Neuronal stem cell (in vitro differentiated cells): ENCODE data around the gene AMIGO3. TPM values are rescaled to one million over a fixed set of nuclear protein-coding genes. Genes with fewer than 3 reads are reported as not detected.

Experiments used
- DNase-seq: peaks from one replicate; pipeline ENCODE4 v3.0.0-alpha.2; 2013; ENCODE audit warnings: low spot score
- H2AFZ ChIP-seq: one replicate; pipeline ENCODE4 v1.6.1; 2013; ENCODE audit warnings: mild to moderate bottlenecking, low read length, inconsistent platforms
- H2AK5ac ChIP-seq: 2 replicates; pipeline ENCODE4 v1.6.1; 2013; ENCODE audit warnings: low read depth, mild to moderate bottlenecking, inconsistent platforms, low read length, moderate library complexity, mixed read lengths
- H2BK120ac ChIP-seq: 2 replicates; pipeline ENCODE4 v1.6.1; 2013; ENCODE audit warnings: low read depth, mild to moderate bottlenecking, inconsistent platforms, low read length, moderate library complexity, mixed read lengths
- H2BK12ac ChIP-seq: one replicate; pipeline ENCODE4 v1.6.1; 2013; ENCODE audit warnings: low read length, inconsistent platforms
- H2BK15ac ChIP-seq: 2 replicates; pipeline ENCODE4 v1.6.1; 2013; ENCODE audit warnings: mild to moderate bottlenecking, low read length, inconsistent platforms, mixed read lengths
- H2BK5ac ChIP-seq: one replicate; pipeline ENCODE4 v1.6.1; 2013; ENCODE audit warnings: inconsistent platforms, mild to moderate bottlenecking, low read length, moderate library complexity
- H3K14ac ChIP-seq: one replicate; pipeline ENCODE4 v1.6.1; 2013; ENCODE audit warnings: low read length, inconsistent platforms
- H3K18ac ChIP-seq: 2 replicates; pipeline ENCODE4 v1.6.1; 2013; ENCODE audit warnings: low read length, inconsistent platforms
- H3K23ac ChIP-seq: 2 replicates; pipeline ENCODE4 v1.6.1; 2013; ENCODE audit warnings: low read depth, mild to moderate bottlenecking, mixed read lengths, low read length, inconsistent platforms; ENCODE audit not compliant: poor library complexity
- H3K27ac ChIP-seq: replicated peaks from 3 replicates; pipeline ENCODE4 v1.5.1; 2013; ENCODE audit warnings: low read length, inconsistent platforms
- H3K27me3 ChIP-seq, 3 experiments: 2 replicates each; pipeline ENCODE4 v1.6.1; 2013; ENCODE audit warnings: low read length in 3 of 3, mild to moderate bottlenecking in 2 of 3, inconsistent platforms in 1 of 3, low read depth in 1 of 3, mixed read lengths in 1 of 3, moderate library complexity in 1 of 3; ENCODE audit not compliant: control insufficient read depth in 3 of 3, insufficient read depth in 3 of 3
- H3K36me3 ChIP-seq, 2 donors: replicated peaks in 1 of 2; 2 replicates each; pipeline ENCODE4 v1.6.1; 2013; ENCODE audit warnings: low read length in 2 of 2; ENCODE audit not compliant: control insufficient read depth in 2 of 2, insufficient read depth in 2 of 2
- H3K4ac ChIP-seq: 2 replicates; pipeline ENCODE4 v1.6.1; 2013; ENCODE audit warnings: inconsistent platforms, mild to moderate bottlenecking, low read length, moderate library complexity
- H3K4me1 ChIP-seq, 2 donors: 1 replicate in 1 of 2; 2 replicates in 1 of 2; pipeline ENCODE4 v1.6.1; 2013; ENCODE audit warnings: low read length in 2 of 2, low read depth in 1 of 2; ENCODE audit not compliant: control insufficient read depth in 2 of 2, insufficient read depth in 1 of 2
- H3K4me2 ChIP-seq: one replicate; pipeline ENCODE4 v1.6.1; 2013; ENCODE audit warnings: mild to moderate bottlenecking, low read length, inconsistent platforms; ENCODE audit not compliant: insufficient read depth, poor library complexity, severe bottlenecking
- H3K4me3 ChIP-seq, 2 donors: 2 replicates each; pipeline ENCODE4 v1.5.1; 2013; ENCODE audit warnings: low read length in 2 of 2, mild to moderate bottlenecking in 2 of 2, inconsistent platforms in 1 of 2, moderate library complexity in 1 of 2
- H3K79me1 ChIP-seq: one replicate; pipeline ENCODE4 v1.6.1; 2013; ENCODE audit warnings: low read depth, mild to moderate bottlenecking, inconsistent platforms, low read length, moderate library complexity
- H3K9ac ChIP-seq: one replicate; pipeline ENCODE4 v1.6.1; 2013; ENCODE audit warnings: mild to moderate bottlenecking, low read depth, low read length, inconsistent platforms; ENCODE audit not compliant: poor library complexity
- H3K9me3 ChIP-seq, 2 donors: replicated peaks in 1 of 2; 2 replicates each; pipeline versions ENCODE3 to v1.6.1; 2013; ENCODE audit warnings: low read length in 2 of 2, mild to moderate bottlenecking in 2 of 2, inconsistent platforms in 1 of 2, low read depth in 1 of 2, mixed read lengths in 1 of 2, moderate library complexity in 1 of 2; ENCODE audit not compliant: control insufficient read depth in 2 of 2, insufficient read depth in 1 of 2
- H4K8ac ChIP-seq: one replicate; pipeline ENCODE4 v1.6.1; 2013; ENCODE audit warnings: low read depth, mild to moderate bottlenecking, inconsistent platforms, low read length, moderate library complexity
- H4K91ac ChIP-seq: one replicate; pipeline ENCODE4 v1.6.1; 2013; ENCODE audit warnings: low read length, low read depth, mild to moderate bottlenecking, inconsistent platforms; ENCODE audit not compliant: poor library complexity
- WGBS, 2 donors: extraction: QIAGEN DNeasy Blood & Tissue Kit; methylation state at CpG; one replicate each; pipeline ENCODE4 v1.1.7; 2013; ENCODE audit warnings: missing lambda C conversion rate in 2 of 2, mixed read lengths in 1 of 2; ENCODE audit not compliant: insufficient read length in 2 of 2, insufficient replicate concordance in 1 of 2; ENCODE audit errors: extremely low coverage in 2 of 2; 5-methylcytosine and 5-hydroxymethylcytosine counted together
- small RNA-seq: library from polyadenylated mRNA; stranded (forward); fragments of <200 nt; extraction: miRNeasy Mini kit (QIAGEN cat#:217004); gene quantifications from one replicate; pipeline ENCODE3, GENCODE V24; 2013; ENCODE audit not compliant: insufficient read depth

The AMIGO3 gene

DNA sequence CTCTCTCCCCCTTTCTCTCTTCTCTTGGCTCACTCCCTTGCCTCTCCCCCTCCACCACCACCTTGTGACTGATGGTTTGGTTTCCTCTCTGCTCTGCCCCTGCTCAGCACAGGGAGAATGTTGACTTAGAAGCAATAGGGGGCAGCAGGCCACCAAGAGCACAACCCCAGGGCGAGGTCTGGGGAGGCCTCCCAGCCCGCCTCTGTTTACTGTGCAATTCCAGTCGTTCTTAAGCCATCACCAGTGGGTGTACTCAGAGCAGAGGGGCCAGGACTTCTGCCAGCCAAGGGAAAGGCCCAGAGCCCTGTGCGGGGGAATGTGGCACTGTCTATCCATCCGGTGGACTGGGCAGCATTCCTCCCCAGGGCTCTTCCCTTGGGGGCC is 51.1 kb downstream of the AMIGO3 start:
- Histone ChIP-seq H3K27ac (no peak overlapping the region), H3K79me1 (peaks cover 4% of the 10 kb centered on the region), H2BK120ac (no peak overlapping the region), H4K8ac (no peak overlapping the region), H3K4me1 (peaks cover 2 to 4% of the 10 kb centered on the region in 2 donors), H3K9ac (no peak overlapping the region), H4K91ac (no peak overlapping the region), H3K18ac (no peak overlapping the region), H2BK5ac (no peak overlapping the region), H3K23ac (no peak overlapping the region), H2BK12ac (no peak overlapping the region), H3K4ac (no peak overlapping the region), H2BK15ac (no peak overlapping the region), H2AK5ac (peak overlapping the region; percentile 58), H3K4me2 (no peak overlapping the region), H3K27me3 (no peaks in the 10 kb centered on the region), H3K36me3 (no peaks in the 10 kb centered on the region), H3K14ac (no peak overlapping the region), H3K9me3 (no peaks in the 10 kb centered on the region), H2AFZ (no peak overlapping the region), H3K4me3 (no peak overlapping the region)
- no CpG with 5 or more reads among the region's 5 CpGs for WGBS, 2 donors
- no peak for DNase-seq

- Histone ChIP-seq H2BK120ac (no peak overlapping the region), H2AFZ (no peak overlapping the region), H3K9ac (peak overlapping the region; percentile 9), H3K4me2 (no peak overlapping the region), H3K36me3 (no peaks in the 10 kb centered on the region), H3K4me1 (peaks cover 0 to 2% of the 10 kb centered on the region in 2 donors), H3K18ac (no peak overlapping the region), H3K14ac (no peak overlapping the region), H4K91ac (no peak overlapping the region), H2BK5ac (no peak overlapping the region), H3K27ac (no peak overlapping the region), H4K8ac (no peak overlapping the region), H3K4me3 (no peak overlapping the region), H3K4ac (no peak overlapping the region), H3K23ac (no peak overlapping the region), H2BK12ac (no peak overlapping the region), H3K9me3 (no peaks in the 10 kb centered on the region), H2BK15ac (peak overlapping the region; percentile 31), H3K79me1 (no peaks in the 10 kb centered on the region), H3K27me3 (no peaks in the 10 kb centered on the region), H2AK5ac (peak overlapping the region; percentile 58)
- no CpG with 5 or more reads among the region's 25 CpGs for WGBS, 2 donors
- DNase-seq = no peak
Measured at GRCh38 chr3:49667701-49668413, 51.6 kb downstream of the AMIGO3 start.

Small RNA genes within 50 kb of the gene (small RNA-seq; reads per million reads assigned to genes)
- gene AMIGO3 (not detected), gene COX6CP14 (not detected)
